KMS-11 (cell line): ENCODE results near the gene CRB1.
"Not testable (repeated sequence)": the region's sequence is repeated elsewhere in the genome, so short reads cannot be mapped to it uniquely, and the experiment has no call there.

Experiments
- H2AFZ ChIP-seq: fragments of 200-600 bp; sonication (generic); 2 replicates; pipeline ENCODE4 v1.6.1; 2016; ENCODE audit warnings: antibody characterized with exemption, mixed run types, low read depth
- H3K27ac ChIP-seq: fragments of 200-600 bp; sonication (generic); 2 replicates; pipeline ENCODE4 v1.6.1; 2016; ENCODE audit warnings: mild to moderate bottlenecking, mixed run types
- H3K27me3 ChIP-seq: fragments of 200-600 bp; sonication (generic); 2 replicates; pipeline ENCODE4 v1.6.1; 2017; ENCODE audit warnings: mild to moderate bottlenecking, low read depth, mixed run types, moderate library complexity; ENCODE audit not compliant: insufficient read depth
- H3K36me3 ChIP-seq: fragments of 200-600 bp; sonication (generic); 2 replicates; pipeline ENCODE4 v1.6.1; 2017; ENCODE audit warnings: mild to moderate bottlenecking, mixed run types; ENCODE audit not compliant: insufficient read depth
- H3K4me1 ChIP-seq: fragments of 200-600 bp; sonication (generic); 2 replicates; pipeline ENCODE4 v1.6.1; 2016; ENCODE audit warnings: mild to moderate bottlenecking, low read depth, mixed run types; ENCODE audit not compliant: poor library complexity, severe bottlenecking
- H3K4me2 ChIP-seq: fragments of 200-600 bp; sonication (generic); 2 replicates; pipeline ENCODE4 v1.7.0; 2016; ENCODE audit warnings: mild to moderate bottlenecking, mixed run types
- H3K4me3 ChIP-seq: fragments of 200-600 bp; sonication (generic); IDR thresholded peaks from 2 replicates; pipeline ENCODE4 v1.6.1; 2017; ENCODE audit warnings: low read depth, low read length, mixed read lengths; ENCODE audit not compliant: insufficient read depth
- H3K79me2 ChIP-seq: fragments of 200-600 bp; sonication (generic); 2 replicates; pipeline ENCODE4 v1.6.1; 2016; ENCODE audit warnings: low read depth, mixed run types; ENCODE audit not compliant: insufficient read depth
- H3K9ac ChIP-seq: fragments of 200-600 bp; sonication (generic); 2 replicates; pipeline ENCODE4 v1.6.1; 2016; ENCODE audit warnings: mild to moderate bottlenecking, mixed run types
- H4K20me1 ChIP-seq: fragments of 200-600 bp; sonication (generic); 2 replicates; pipeline ENCODE4 v1.6.1; 2016; ENCODE audit warnings: mild to moderate bottlenecking, mixed run types; ENCODE audit not compliant: insufficient read depth
- CTCF ChIP-seq: fragments of 200-600 bp; sonication (generic); conservative IDR thresholded peaks from 2 replicates; pipeline ENCODE4 v1.6.1; 2017; ENCODE audit warnings: low read depth, mild to moderate bottlenecking, antibody characterized with exemption, low read length, moderate library complexity, mixed read lengths

Gene CRB1

GRCh38 chr1:197472141-197472540 lies 204.1 kb downstream of the CRB1 start:
- no peaks in the 10 kb centered on the region for H3K27me3 ChIP-seq
- H3K4me3 ChIP-seq, result no peak overlapping the region
- H3K9ac ChIP-seq, result no peak overlapping the region
- no peak for TF ChIP-seq CTCF
- H3K4me2 ChIP-seq, result no peak overlapping the region
- no peaks in the 10 kb centered on the region for H3K79me2 ChIP-seq
- H2AFZ ChIP-seq, result no peak overlapping the region
- H3K27ac ChIP-seq, result no peak overlapping the region
- H3K36me3 ChIP-seq, result no peaks in the 10 kb centered on the region
- no peaks in the 10 kb centered on the region for H3K4me1 ChIP-seq
- no peaks in the 10 kb centered on the region for H4K20me1 ChIP-seq

- Histone ChIP-seq H2AFZ (no peak overlapping the region), H3K27ac (no peak overlapping the region), H3K36me3 (no peaks in the 10 kb centered on the region), H4K20me1 (no peaks in the 10 kb centered on the region), H3K79me2 (no peaks in the 10 kb centered on the region), H3K27me3 (no peaks in the 10 kb centered on the region), H3K4me3 (no peak overlapping the region), H3K9ac (no peak overlapping the region), H3K4me1 (no peaks in the 10 kb centered on the region), H3K4me2 (no peak overlapping the region)
- no peak for TF ChIP-seq CTCF
Measured at GRCh38 chr1:197480446-197480845, 212.4 kb downstream of the CRB1 start.

GRCh38 chr1:197481101-197481500 lies 213.0 kb downstream of the CRB1 start:
- Histone ChIP-seq H2AFZ (no peak overlapping the region), H3K4me3 (no peak overlapping the region), H3K9ac (no peak overlapping the region), H4K20me1 (no peaks in the 10 kb centered on the region), H3K27me3 (no peaks in the 10 kb centered on the region), H3K79me2 (no peaks in the 10 kb centered on the region), H3K4me1 (no peaks in the 10 kb centered on the region), H3K4me2 (no peak overlapping the region), H3K36me3 (no peaks in the 10 kb centered on the region), H3K27ac (no peak overlapping the region)
- TF ChIP-seq CTCF, result no peak

GRCh38 chr1:197485790-197486189 lies 217.7 kb downstream of the CRB1 start:
- Histone ChIP-seq H3K27me3 (no peaks in the 10 kb centered on the region), H3K4me3 (no peak overlapping the region), H2AFZ (no peak overlapping the region), H3K79me2 (no peaks in the 10 kb centered on the region), H3K4me1 (no peaks in the 10 kb centered on the region), H3K36me3 (no peaks in the 10 kb centered on the region), H3K9ac (no peak overlapping the region), H3K4me2 (no peak overlapping the region), H3K27ac (no peak overlapping the region), H4K20me1 (no peaks in the 10 kb centered on the region)
- TF ChIP-seq CTCF, result no peak

GRCh38 chr1:197486946-197487345 lies 218.9 kb downstream of the CRB1 start:
- Histone ChIP-seq H3K79me2 (no peaks in the 10 kb centered on the region), H3K27ac (no peak overlapping the region), H3K36me3 (no peaks in the 10 kb centered on the region), H4K20me1 (no peaks in the 10 kb centered on the region), H3K4me1 (no peaks in the 10 kb centered on the region), H3K27me3 (no peaks in the 10 kb centered on the region), H3K4me2 (no peak overlapping the region), H3K4me3 (no peak overlapping the region), H2AFZ (no peak overlapping the region), H3K9ac (no peak overlapping the region)
- TF ChIP-seq CTCF, result no peak

GRCh38 chr1:197491505-197491904 lies 223.5 kb downstream of the CRB1 start:
- not testable (repeated sequence) for H3K36me3 ChIP-seq, H2AFZ ChIP-seq, H3K4me2 ChIP-seq, H4K20me1 ChIP-seq, H3K4me1 ChIP-seq, H3K9ac ChIP-seq, H3K4me3 ChIP-seq, H3K27me3 ChIP-seq, H3K79me2 ChIP-seq, H3K27ac ChIP-seq
